ENCODE results near the gene MCM9. TPM values are rescaled to one million over a fixed set of nuclear protein-coding genes. Genes with fewer than 3 reads are reported as not detected.

Gene MCM9
- total RNA-seq, 1 experiment from 2014 or later, result 18.6 TPM

DNA sequence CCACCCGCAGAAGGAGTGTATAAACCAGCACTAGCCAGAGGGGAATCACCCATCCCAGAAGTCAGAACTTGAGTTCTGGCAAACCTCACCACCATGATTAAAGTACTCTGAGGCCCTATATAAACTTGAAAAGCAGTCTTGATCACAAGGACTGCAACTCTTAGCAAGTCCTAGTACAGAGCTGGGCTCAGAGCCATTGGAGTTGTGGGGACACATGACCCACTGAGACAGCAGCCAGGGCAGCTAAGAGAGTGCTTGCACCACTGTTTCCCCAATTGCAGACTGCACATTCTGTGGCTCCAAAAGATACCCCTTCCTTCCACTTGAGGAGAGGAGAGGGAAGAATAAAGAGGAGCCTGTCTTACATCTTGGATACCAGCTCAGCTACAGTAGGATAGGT, 4.7 kb upstream of the MCM9 start:
- Histone ChIP-seq H3K9me3 (ENCODE audit: control insufficient read depth, low read depth, low read length) (no peaks in the 10 kb centered on the region), H2BK12ac (ENCODE audit: insufficient read length, low read depth, low read length) (no peak overlapping the region), H2BK120ac (ENCODE audit: low read depth, low read length, poor library complexity, severe bottlenecking) (no peak overlapping the region), H3K4me2 (ENCODE audit: insufficient read depth, insufficient read length, low read length) (no peak overlapping the region), H3K23ac (ENCODE audit: insufficient read length, low read depth, low read length) (no peak overlapping the region), H3K79me1 (ENCODE audit: insufficient read depth, low read depth, low read length, poor library complexity, severe bottlenecking) (no peaks in the 10 kb centered on the region), H4K91ac (ENCODE audit: insufficient read length, low read depth, low read length) (no peak overlapping the region), H3K23me2 (ENCODE audit: insufficient read length, low read depth, low read length, poor library complexity, severe bottlenecking) (peaks cover 2% of the 10 kb centered on the region), H3K79me2 (ENCODE audit: insufficient read depth, low read length) (no peaks in the 10 kb centered on the region; the same call in 1 of the 2 replicates), H3T11ph (ENCODE audit: low read length) (no peak overlapping the region), H4K20me1 (ENCODE audit: control insufficient read depth, insufficient read depth, insufficient read length) (no peaks in the 10 kb centered on the region), H3K4me1 (ENCODE audit: insufficient read depth, low read length) (no peaks in the 10 kb centered on the region), H3K56ac (ENCODE audit: insufficient read length, low read depth, low read length) (no peak overlapping the region), H3K9ac (ENCODE audit: extremely low read depth, insufficient read length, low read length) (no peak overlapping the region), H4K8ac (replicated peaks; ENCODE audit: insufficient read length, low read depth, low read length) (no peak overlapping the region), H2AFZ (ENCODE audit: low read length) (no peak overlapping the region), H2AK5ac (ENCODE audit: insufficient read length, low read length) (no peak overlapping the region), H4K5ac (ENCODE audit: insufficient read length, low read depth, low read length) (no peak overlapping the region), H3K14ac (ENCODE audit: insufficient read depth, low read length) (no peak overlapping the region), H2BK20ac (ENCODE audit: low read depth, low read length, poor library complexity, severe bottlenecking) (no peak overlapping the region), H2BK5ac (ENCODE audit: insufficient read length, low read length) (no peak overlapping the region), H3K27me3 (ENCODE audit: insufficient read depth, low read length) (no peaks in the 10 kb centered on the region), H3K4ac (ENCODE audit: low read depth, low read length) (no peak overlapping the region), H2BK15ac (ENCODE audit: low read depth, low read length) (no peak overlapping the region), H3K27ac (ENCODE audit: insufficient read length, low read depth, low read length) (no peak overlapping the region), H3K18ac (ENCODE audit: insufficient read length, low read depth, low read length) (no peak overlapping the region)
- WGBS (ENCODE audit: extremely low coverage, insufficient read length, low lambda C conversion rate), result no CpG with 5 or more reads among the region's 1 CpG
- H3K27ac Mint-ChIP-seq, result no peak overlapping the region; a peak in 1 of 7 replicates
- TF ChIP-seq, protein P1, sequence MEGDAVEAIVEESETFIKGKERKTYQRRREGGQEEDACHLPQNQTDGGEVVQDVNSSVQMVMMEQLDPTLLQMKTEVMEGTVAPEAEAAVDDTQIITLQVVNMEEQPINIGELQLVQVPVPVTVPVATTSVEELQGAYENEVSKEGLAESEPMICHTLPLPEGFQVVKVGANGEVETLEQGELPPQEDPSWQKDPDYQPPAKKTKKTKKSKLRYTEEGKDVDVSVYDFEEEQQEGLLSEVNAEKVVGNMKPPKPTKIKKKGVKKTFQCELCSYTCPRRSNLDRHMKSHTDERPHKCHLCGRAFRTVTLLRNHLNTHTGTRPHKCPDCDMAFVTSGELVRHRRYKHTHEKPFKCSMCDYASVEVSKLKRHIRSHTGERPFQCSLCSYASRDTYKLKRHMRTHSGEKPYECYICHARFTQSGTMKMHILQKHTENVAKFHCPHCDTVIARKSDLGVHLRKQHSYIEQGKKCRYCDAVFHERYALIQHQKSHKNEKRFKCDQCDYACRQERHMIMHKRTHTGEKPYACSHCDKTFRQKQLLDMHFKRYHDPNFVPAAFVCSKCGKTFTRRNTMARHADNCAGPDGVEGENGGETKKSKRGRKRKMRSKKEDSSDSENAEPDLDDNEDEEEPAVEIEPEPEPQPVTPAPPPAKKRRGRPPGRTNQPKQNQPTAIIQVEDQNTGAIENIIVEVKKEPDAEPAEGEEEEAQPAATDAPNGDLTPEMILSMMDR (conservative IDR thresholded peaks at IDR 0.05), result no peak
- H3K4me3 Mint-ChIP-seq, result no peak overlapping the region
- H3K36me3 Mint-ChIP-seq (ENCODE audit: insufficient read depth in 1 of 3, low read depth in 3 of 3), result peaks cover 30 to 69% (median 39%) of the 10 kb centered on the region in 3 experiments
- no peak for DNase-seq
- peaks cover 41 to 47% of the 10 kb centered on the region in 2 experiments for H3K9me3 Mint-ChIP-seq
- peaks cover 2% of the 10 kb centered on the region; the same call in 1 of the 2 replicates for H3K27me3 Mint-ChIP-seq (ENCODE audit: low read depth)
- peaks cover 9% of the 10 kb centered on the region in 2 experiments for H3K4me1 Mint-ChIP-seq

Data from H9 (cell line).